ENCODE results near the gene KLHDC8B. TPM values are rescaled to one million over a fixed set of nuclear protein-coding genes. Genes with fewer than 3 reads are reported as not detected.

KLHDC8B gene
- total and polyA plus RNA-seq, 2 of the 4 experiments (the other 2 are of a cell fraction), result 16.3 to 16.5 TPM

GRCh38 chr3:49217688-49218470 lies 46.5 kb downstream of the KLHDC8B start:
- ATAC-seq (ENCODE audit: low read depth) (no peak), DNase-seq (no peak)
- CTCF ChIA-PET, result no interaction called here
- peak overlapping the region; percentile 27; the same call in 1 of the 2 replicates for H3K27ac ChIP-seq (ENCODE audit: insufficient read depth, low read length)
- peak overlapping the region; percentile 55; the same call in 1 of the 2 replicates for H4K5ac ChIP-seq (ENCODE audit: low read depth, low read length)
- peak overlapping the region; percentile 60 for H3K14ac ChIP-seq (replicated peaks; ENCODE audit: low read depth, low read length)
- peaks cover 10% of the 10 kb centered on the region for H3K9me3 ChIP-seq (ENCODE audit: control insufficient read depth, insufficient read depth, low read length)
- dilution Hi-C loops (cut with HindIII; ENCODE audit: low sequenced_read_pairs, unreplicated experiment) (no loop called here), intact Hi-C loops (cut with micrococcal nuclease) (no loop called here), in situ Hi-C loops (cut with MboI; ENCODE audit: low sequenced_read_pairs) (no loop called here)
- H3K4me3 ChIP-seq (ENCODE audit: insufficient read depth, low read depth, low read length), result no peak overlapping the region
- H4K91ac ChIP-seq (ENCODE audit: insufficient read depth, low read depth, low read length), result peak overlapping the region; percentile 56
- POLR2A ChIA-PET (ENCODE audit: unreplicated experiment), result no interaction called here
- WGBS, 2 experiments (ENCODE audit: extremely low coverage in 2 of 2, insufficient read length in 1 of 2), result 57% methylated on average over 1 of the region's 7 CpGs; no CpG with 5 or more reads in 1 of the 2 experiments
- H2BK20ac ChIP-seq (ENCODE audit: low read depth, low read length), result peak overlapping the region; percentile 51; the same call in 1 of the 2 replicates
- H3K4ac ChIP-seq (ENCODE audit: low read depth, low read length), result peak overlapping the region; percentile 75
- H3K36me3 ChIP-seq (ENCODE audit: control insufficient read depth, insufficient read depth, low read length), result no peaks in the 10 kb centered on the region
- no peaks in the 10 kb centered on the region for H3K79me1 ChIP-seq (ENCODE audit: low read depth in 1 of 2, low read length in 2 of 2)
- no TSS peak for BruUV-seq (replicated peaks)
- H3K23ac ChIP-seq (ENCODE audit: low read depth, low read length), result no peak overlapping the region
- H3K18ac ChIP-seq (ENCODE audit: low read depth, low read length), result peak overlapping the region; percentile 36
- peak overlapping the region; percentile 80 for H2BK120ac ChIP-seq (ENCODE audit: low read depth, low read length)
- no peak overlapping the region for H3K9ac ChIP-seq (ENCODE audit: low read depth, low read length)
- no peaks in the 10 kb centered on the region for H3K9me1 ChIP-seq (ENCODE audit: insufficient read depth, low read length)
- H2AK5ac ChIP-seq (ENCODE audit: low read depth, low read length), result 0 out of 2 replicates have a peak overlapping the region, but pooled peaks have one; percentile 21
- H2AFZ ChIP-seq (replicated peaks; ENCODE audit: low read length, poor library complexity), result peak overlapping the region; percentile 16
- no peaks in the 10 kb centered on the region for H3K27me3 ChIP-seq (ENCODE audit: control insufficient read depth, insufficient read depth, low read length)
- peak overlapping the region; percentile 41; the same call in 1 of the 3 replicates for H2BK15ac ChIP-seq (ENCODE audit: low read depth, low read length)
- H4K8ac ChIP-seq (ENCODE audit: low read depth in 2 of 2, low read length in 2 of 2), result peak overlapping the region; percentile 59 to 80
- H2BK5ac ChIP-seq (ENCODE audit: low read depth, low read length, poor library complexity, severe bottlenecking), result no peak overlapping the region
- no peaks in the 10 kb centered on the region for H4K20me1 ChIP-seq (ENCODE audit: insufficient read depth, low read length)
- no peak overlapping the region for H3K56ac ChIP-seq (ENCODE audit: extremely low read depth, insufficient read depth, low read length)
- TF ChIP-seq RCOR1 (IDR thresholded peaks at IDR 0.05; ENCODE audit: insufficient replicate concordance, low read length) (no peak), MXI1 (IDR thresholded peaks at IDR 0.05; ENCODE audit: borderline replicate concordance, low read depth, low read length) (no peak), MAFK (IDR thresholded peaks at IDR 0.05; ENCODE audit: low read depth, low read length) (no peak), USF2 (IDR thresholded peaks at IDR 0.05; ENCODE audit: low read depth, low read length) (no peak), RFX5 (IDR thresholded peaks at IDR 0.05; ENCODE audit: low read depth, low read length) (no peak), ELK1 (IDR thresholded peaks at IDR 0.05; ENCODE audit: borderline replicate concordance, low read depth, low read length) (no peak), RAD21 (IDR thresholded peaks at IDR 0.05; ENCODE audit: low read length) (no peak), FOS (IDR thresholded peaks at IDR 0.05; ENCODE audit: low read depth, low read length) (no peak), NFE2L2 (IDR thresholded peaks at IDR 0.05; ENCODE audit: low read depth, low read length) (no peak), BHLHE40 (IDR thresholded peaks at IDR 0.05; ENCODE audit: low read depth, low read length) (no peak)
- no peak overlapping the region for H3K4me2 ChIP-seq (ENCODE audit: low read depth, low read length)
- H3K4me1 ChIP-seq (ENCODE audit: control insufficient read depth, insufficient read depth, low read length), result 0 out of 2 replicates have a peak, but pooled peaks cover 4% of the 10 kb centered on the region
- H2AK9ac ChIP-seq (replicated peaks; ENCODE audit: low read depth, low read length, poor library complexity), result peak overlapping the region; percentile 31
